Effector CD8-positive, alpha-beta T cell (primary cell): Measurements from ENCODE around the gene EIF5B.

ENCODE experiments used
- DNase-seq: peaks from one replicate; lab custom pipeline; 2025; lab: John Stamatoyannopoulos, UW

The EIF5B gene

DNA sequence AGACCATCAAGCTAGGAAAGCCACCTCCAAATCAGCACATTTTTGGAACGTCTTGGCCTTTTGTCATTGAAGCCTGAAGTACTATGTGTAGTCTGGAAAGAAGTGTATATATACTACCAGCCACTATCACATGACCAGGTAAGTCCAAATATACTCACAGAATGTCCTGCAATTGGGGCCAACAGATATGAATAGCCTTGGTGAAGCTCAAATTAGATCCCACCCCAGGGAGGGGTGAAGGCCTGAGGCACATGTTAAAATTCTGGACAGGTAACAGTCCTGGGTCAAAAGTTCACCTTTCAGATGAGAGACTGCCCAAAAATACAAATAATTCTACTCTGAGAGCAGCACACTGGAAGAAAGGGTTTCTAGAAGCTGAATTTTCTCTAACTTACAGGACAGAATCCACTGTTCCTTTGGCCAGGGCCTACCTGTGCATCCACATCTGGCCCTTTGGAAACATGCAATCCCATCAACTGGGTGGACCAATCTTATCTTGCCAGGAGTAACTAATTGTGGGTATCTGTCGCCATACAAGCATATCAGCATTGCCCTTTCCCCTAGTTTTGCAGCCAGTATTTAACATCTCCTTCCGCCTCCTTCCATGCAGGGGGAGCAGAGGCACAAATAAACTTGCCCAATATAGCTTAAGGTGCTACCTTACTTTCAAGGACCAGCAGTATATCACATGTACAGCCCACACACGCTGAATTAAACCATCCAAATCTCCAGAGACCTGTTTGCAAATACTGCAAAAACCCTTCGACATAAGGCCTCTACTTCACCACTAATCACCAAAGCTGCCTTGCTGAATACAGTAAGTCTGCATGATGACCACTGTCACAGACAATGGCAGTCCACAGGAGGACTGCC lies 67.8 kb downstream of the EIF5B start:
- DNase-seq: no peak

DNA sequence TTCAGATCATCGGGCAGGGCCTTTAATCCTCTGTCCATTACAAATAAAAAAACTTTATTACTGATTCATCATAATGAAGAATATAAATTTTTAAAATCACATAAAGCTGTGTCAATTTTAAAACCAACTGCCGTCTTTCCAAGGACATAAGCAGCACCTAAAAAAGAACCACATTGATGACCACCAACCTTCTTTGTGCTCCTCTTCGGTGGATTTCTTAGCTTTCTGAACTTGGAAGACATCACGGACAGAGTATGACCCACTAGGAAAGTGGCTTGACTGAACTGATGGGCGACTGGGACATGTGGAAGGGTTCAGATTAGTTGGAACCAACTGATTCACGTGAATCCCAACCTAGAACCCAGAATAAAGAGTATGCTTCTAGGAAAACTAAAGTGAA lies 68.9 kb downstream of the EIF5B start:
- no peak for DNase-seq

DNA sequence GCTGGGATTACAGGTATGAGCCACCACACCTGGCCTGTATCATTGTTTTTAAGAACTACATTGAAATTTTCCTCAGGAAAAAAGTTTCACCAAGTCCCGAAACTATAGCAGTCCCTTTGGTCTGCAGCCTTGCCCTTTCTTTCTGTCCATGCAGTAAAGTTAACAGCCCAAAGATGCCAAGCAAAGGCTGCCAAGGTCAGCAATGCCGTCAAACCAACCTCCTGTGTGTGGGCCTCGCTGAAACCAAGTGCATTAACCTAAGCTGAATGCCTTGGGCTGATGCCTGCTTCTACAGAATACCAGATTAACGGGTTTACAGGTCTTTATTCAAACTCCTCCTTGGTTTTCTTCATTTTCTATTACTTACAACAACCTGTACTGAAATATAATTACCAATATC lies 73.1 kb downstream of the EIF5B start:
- DNase-seq: no peak

DNA sequence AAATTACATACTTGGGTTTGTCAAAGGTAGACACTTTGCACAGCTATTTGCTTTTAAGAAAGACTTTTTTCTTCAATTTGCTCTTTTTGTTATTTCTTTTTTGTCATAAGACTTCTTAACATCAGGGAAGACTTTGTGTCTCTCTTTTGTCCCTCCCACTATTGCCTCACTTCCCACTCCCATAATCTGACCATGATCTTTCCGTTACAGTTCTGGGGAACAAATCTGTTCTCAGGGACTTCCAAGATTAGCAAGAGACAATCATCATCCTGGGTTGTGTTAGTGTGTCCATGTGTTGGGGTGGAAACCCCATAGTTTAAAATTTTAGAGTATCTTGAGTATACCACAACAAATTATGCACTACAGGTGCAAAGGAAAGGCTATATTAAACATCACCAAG lies 77.4 kb downstream of the EIF5B start:
- DNase-seq: no peak

DNA sequence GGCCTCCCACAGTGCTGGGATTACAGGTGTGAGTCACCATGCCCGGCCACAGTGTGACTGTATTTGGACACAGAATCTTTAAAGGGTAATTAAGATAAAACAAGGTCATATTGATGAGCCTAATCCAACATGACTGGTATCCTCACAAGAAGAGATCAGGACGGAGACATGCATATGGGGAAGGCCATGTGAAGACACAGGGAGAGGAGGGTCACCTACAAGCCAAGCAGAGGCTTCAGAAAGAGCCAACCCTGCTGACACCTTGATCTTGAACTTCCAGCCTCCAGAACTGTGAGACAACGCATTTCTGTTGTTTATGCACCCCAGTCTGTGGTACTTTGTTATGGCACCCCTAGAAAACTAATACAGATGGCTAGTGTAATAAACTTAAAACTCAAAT lies 80.2 kb downstream of the EIF5B start:
- DNase-seq: no peak

DNA sequence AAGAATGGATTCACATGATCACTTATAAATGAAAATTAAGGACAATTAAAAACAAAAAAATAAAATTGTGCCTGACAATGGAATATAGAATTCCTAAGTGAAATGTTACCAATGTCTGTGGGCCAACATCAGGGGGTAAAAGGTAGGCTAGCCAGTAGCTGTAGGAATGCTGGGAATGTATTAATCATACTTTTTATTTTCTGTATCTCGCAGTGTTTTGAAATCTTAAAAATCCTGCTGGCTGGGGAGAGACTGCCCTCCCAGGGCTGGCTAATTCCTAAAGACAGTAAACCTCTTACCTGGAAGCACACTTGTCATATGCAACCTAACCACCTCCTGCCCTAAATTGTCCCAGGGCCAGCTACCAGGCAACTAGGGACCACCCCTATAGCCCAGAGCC lies 82.8 kb downstream of the EIF5B start:
- no peak for DNase-seq

DNA sequence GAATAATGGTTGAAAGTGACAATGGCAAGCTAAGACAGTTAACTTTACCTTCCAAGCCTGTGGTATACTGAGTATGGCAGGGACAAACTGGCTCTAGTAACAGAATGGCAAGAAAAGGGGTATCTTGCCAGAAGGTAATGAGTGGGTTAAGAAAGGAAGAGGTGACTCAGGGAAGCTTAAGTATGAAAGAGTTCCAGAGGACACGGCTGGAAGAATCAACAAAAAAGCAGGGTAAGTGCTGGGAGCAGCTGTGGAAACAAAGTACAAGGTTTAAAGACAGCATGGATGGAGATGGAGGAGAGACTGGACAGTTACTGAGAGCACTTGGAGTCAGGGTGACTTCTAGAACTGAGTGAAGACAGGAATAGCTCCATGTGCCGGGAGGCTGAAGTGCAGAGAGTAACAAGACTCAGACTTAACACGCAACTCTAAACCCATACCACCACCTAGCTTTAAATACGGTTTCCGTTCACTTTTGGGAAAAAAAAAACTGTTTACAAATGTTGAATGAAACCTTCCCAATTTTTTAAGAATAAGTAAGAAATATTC lies 83.6 kb downstream of the EIF5B start:
- no peak for DNase-seq

DNA sequence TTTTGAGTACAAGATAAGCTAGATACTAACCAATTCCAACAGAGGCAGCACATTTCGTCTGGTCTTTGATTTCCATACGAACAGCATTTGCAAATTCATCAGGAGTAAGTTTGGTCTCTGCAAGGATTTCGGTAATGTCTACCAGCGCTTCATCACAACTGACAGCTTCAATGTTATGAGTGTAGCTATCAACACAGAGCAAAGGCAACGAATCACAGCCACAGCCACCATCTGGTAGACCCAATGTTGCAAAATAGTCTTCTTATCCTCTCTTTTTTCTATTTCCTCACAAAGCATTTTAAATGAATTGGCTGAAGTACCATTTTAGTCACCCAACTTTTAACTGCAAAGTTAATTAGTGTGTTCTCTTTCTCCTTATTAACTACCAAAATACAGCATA lies 84.3 kb downstream of the EIF5B start:
- DNase-seq: no peak

DNA sequence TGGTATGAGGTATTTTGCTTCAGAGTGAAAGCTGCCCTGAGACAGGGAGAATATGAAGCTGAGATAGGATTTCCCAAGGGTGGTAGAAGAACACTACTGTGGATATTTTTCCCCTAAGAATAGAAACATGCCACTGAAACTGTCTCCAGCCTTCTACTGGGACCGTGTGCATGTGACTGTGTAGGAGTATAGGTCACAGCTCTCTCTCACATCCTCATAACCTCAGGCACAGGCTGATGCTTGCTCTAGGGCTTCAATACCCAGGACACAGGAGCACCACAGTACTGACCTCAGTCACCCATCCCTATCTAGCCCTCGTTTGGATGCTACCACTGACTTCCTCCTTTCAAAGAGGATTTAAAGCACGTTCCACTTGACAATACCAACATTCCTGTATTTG lies 85.4 kb downstream of the EIF5B start:
- no peak for DNase-seq

DNA sequence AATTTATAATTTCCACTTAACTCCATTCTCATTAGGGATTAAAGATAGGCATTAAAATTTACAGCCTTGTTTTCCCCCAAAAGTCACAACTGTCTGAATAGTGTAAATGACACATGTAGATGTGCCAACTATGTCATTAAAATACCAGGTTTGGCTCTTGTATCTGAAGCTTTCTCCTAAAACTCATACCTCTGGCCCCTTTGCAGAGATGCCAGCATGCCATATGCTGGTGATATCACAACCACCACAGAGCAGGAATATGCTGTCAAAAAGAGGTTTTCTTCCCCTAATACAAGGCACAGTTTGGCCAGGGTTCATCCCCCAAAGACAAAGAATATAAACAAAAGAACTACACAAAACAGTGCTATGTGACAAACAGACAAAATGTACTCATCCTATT lies 87.2 kb downstream of the EIF5B start:
- no peak for DNase-seq

DNA sequence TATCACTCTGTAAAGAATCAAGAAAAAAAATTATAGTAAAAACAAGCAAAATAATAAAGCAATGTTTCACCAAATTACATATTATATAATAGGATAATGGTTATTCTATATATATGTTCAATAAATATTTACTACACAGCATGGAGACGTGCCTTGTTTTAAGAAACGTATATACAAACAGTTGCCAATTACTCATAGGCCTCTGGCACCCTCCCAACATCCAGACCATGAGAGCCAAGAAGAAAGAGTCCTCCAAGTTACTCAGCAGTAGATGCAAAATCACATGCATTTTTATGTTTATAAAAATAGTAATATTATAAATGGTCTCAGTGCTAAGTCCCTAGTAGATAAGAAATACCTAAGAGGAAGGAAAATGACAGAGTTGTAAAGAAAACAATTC lies 87.8 kb downstream of the EIF5B start:
- DNase-seq: no peak

DNA sequence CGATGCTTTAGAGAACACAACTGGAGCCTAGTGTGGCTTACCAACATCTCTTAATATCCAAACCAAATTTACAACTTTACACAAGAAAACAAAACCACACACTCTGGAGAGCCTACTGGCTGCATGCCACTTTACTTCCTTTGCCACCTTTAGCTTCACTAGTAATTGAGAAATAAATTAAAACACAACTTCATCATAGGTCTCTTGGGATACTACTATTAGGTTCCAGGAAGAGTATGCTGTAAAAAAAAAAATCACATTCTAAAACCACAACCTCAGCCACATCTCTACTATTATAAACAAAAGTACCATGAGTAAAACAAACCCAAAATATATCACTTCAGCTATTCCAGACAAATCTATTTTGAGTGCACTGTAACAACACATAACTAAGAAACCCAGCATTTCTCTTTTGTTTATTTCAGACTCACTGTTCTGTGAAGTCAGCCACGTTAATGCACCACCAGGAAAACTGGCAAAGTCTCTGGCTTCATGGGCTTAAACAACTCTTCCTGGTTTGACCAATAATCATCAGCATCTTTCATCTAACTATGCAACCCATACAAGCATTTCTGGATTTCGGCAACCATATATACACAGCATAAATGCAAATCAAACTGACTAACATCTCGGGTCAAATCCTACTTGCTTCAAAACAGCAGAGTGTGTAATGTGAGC lies 93.6 kb downstream of the EIF5B start:
- DNase-seq: no peak

DNA sequence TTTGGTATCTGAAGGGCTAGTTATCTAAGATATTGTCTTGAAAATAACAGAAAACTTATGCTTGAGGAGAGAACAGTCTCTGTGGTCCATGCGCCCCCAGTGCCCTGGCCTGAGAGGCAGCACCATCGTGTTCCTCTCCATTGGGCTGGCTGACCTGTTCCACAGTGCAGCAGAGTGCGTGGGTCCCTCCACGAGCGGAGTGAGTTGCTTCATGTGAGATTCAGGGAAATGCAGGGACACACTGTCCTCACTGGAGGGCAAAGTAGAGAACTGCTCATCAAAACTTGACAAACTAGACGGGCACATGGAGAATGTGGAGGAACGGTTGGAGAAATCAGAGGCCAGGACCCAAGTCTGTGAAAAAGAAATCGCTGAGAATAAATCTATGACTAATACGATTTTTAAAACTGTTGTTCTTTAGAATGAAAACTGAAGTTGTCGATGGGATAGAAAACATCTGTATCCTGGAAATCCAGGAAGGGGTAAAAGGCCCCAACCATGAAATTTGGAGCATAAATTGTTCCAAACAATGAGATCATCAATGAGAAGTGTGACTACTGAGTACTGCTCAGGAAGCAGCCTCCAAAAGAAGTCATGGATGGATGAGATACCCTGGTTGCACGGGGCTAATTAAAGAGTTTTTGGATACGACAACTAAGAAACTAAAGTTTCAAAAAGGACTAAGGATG lies 94.5 kb downstream of the EIF5B start:
- no peak for DNase-seq

DNA sequence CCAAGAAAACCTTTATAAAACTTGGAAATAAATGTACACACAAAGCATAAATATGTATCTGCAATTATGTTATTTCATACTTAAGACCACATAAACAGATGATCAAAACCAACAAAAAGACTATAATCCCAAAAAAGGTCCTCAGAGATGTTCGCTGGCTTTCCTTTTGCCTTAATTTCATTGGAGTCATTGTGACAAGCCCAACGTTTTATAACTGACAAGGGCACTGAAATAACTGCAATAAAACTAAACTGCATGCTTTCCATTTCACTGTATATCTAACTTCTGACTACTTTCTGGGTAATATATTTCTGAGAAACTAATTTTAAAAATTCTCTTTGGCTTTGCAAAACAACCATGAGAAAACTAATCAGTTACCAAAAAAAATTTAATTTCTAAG lies 96.2 kb downstream of the EIF5B start:
- no peak for DNase-seq

DNA sequence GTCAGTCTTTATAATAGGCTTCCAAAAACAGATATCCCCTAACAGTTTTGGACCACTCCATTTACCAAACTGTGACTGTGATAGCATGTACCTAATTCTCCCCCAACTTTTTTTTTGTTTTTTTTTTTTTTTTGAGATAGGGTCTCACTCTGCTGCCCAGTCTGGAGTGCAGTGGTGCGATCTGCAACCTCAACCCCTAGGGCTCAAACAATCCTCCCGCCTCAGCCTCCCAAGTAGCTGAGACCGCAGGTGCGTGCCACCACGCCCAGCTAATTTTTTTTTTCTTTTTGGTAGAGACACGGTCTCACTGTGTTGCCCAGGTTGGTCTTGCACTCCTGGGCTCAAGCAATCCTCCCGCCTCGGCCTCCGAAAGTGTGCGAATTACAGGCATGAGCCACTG lies 99.7 kb downstream of the EIF5B start:
- DNase-seq: no peak

DNA sequence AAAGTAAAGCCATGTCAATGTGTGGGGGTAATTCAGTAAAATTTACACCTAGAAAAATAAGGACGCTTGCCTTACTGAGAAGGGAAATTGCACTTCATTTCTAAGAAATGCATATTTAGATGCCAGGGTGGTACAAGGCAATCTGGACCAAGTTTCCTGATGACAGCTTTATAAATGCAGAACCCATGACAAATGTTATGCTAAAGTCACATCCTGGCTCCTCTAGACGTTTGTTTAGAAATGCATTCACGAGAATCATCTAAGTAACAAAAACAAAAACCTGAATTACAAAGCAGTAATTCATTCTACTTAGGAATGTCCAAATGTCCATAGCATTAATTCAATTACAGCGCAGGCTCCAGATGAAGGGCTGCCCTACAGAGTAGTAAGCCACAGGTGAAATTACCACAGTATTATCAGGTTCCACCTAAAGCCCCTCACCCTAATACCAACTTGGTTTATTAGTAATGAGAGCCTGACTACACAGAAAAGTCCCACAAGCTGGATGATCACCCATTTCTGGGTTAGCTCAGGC lies 102.8 kb downstream of the EIF5B start:
- DNase-seq: no peak

DNA sequence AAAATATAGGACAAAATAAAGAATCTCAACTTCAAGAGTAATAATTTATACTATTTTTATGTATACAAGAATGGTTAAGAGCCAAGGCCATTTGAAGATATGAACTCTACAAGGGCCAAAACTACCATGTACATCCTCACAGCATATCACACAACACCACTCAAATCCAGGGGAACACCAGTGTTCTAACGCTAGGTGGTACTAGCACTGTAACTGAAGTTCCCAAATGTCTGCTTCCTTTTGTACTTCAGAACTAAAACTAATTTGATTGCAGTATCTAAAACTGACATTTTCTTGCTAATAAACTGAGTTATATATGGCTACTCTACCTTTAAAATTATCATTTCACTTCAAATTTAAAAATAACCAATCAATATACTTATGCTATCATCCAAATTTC lies 105.6 kb downstream of the EIF5B start:
- DNase-seq: no peak

DNA sequence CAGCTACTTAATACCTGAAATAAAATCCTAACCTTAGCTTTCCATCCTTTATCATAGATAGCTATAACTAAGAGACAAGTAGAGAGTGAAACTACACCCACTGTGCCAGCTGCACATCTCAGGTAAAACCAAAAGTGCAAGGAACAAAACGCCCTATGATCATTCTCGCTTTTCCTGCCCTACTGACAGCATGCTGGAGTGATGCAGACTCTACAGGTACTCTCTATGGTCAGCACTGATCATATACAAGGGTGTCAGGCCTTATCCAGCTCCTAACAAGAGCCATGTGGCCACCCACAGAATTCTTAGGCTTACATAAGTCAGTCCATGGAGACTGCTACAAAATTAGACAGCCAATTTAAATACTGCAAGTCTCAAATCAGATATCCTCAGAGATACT lies 107.0 kb downstream of the EIF5B start:
- no peak for DNase-seq

DNA sequence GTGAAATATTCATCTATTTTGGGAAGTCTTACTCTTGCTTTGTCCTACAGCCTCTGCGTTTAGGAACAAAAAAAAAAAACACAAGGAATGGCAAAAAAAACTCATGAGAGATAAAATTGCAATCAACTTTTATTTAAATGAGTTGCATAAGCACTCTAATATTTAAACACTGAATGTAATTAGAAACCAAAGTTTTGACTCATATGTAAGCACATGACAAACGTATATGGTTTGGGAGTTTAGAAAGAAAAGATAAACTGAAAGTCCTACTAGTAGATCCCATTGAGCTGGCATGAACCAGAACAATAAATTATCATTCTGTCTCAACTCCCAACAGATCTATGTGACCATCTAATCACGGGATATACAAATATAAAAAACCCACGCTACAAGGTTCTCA lies 107.9 kb downstream of the EIF5B start:
- DNase-seq: no peak

DNA sequence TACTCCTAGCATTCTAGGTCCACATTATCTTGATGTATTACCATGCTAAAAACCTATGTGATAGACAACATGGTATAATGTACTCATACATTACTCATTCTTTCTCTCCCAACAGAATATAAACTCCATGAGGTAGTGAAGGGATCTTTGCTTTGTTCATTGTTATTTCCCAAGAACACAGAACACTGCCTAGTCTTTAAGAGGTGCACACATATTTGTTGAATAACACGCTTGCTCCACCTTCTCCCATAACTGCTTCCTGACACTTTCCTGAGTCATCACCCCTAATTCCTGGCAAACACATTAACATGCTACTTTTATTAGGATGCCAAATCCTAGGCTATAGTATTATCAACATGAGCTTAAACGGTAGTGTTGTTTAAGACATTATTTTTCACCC lies 111.4 kb downstream of the EIF5B start:
- no peak for DNase-seq

DNA sequence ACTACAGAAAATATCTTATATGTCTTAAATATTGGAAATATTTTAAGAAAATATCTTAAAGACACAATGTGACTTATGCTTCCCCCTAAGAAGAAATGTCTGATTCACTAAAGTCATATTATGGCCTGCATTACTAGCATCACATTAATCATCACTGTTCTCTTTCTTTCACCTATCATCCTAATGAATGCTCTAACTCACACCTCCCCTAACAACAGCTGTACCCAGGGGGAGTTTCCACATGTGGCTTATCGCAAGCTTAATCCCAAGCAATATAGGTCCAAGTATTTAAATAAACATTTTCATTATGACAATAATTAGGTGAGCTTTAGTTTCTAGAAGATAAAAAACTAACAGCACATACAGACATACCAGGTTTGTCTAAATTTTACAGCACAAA lies 113.0 kb downstream of the EIF5B start:
- DNase-seq: no peak
